Caco-2 (cell line): ENCODE measurements around the gene PTPRG. TPM values are rescaled to one million over a fixed set of nuclear protein-coding genes. Genes with fewer than 3 reads are reported as not detected.

Source experiments
- BruUV-seq: library from RNA; stranded (reverse); fragments of 400-500 nt; replicated peaks from 2 replicates; lab custom pipeline; 2021; lab: Mats Ljungman, UMichigan
- CTCF ChIA-PET: fragments of 300-600 bp; sonication (Branson Sonifier 250); formaldehyde crosslinking; loops from one replicate; lab custom pipeline; 2022; ENCODE audit warnings: antibody characterized with exemption; lab: Charles Lee
- POLR2A ChIA-PET: fragments of 300-600 bp; sonication (Branson Sonifier 250); formaldehyde crosslinking; loops from one replicate; lab custom pipeline; 2022; ENCODE audit warnings: antibody characterized with exemption; lab: Charles Lee
- DNase-seq, 2 experiments: peaks; one replicate each; pipeline versions ENCODE4 v3.0.0 to v3.0.0-alpha.2; 2020 to 2022
- H3K27me3 ChIP-seq: replicated peaks from 2 replicates; pipeline ENCODE4 v1.6.0; 2011; ENCODE audit warnings: low read length; ENCODE audit not compliant: control insufficient read depth, insufficient read depth
- H3K36me3 ChIP-seq: 2 replicates; pipeline ENCODE4 v1.5.1; 2011; ENCODE audit warnings: low read length; ENCODE audit not compliant: control insufficient read depth, insufficient read depth
- H3K4me1 ChIP-seq: fragments of 250-450 bp; sonication (Bioruptor Pico); 2 replicates; pipeline ENCODE4 v1.5.1; 2020; ENCODE audit warnings: mild to moderate bottlenecking
- H3K4me3 ChIP-seq: 2 replicates; pipeline ENCODE4 v1.5.1; 2011; ENCODE audit warnings: low read depth, mild to moderate bottlenecking, control low read depth, low read length
- H3K9me3 ChIP-seq: fragments of 250-450 bp; sonication (Bioruptor Pico); 2 replicates; pipeline ENCODE4 v1.5.1; 2020; ENCODE audit warnings: mild to moderate bottlenecking, moderate library complexity
- H3K27ac Mint-ChIP-seq: one replicate; pipeline ENCODE4 v1.8.0; 2022; ENCODE audit warnings: mixed read lengths; ENCODE audit not compliant: unreplicated experiment
- H3K27me3 Mint-ChIP-seq: one replicate; pipeline ENCODE4 v1.8.0; 2022; ENCODE audit warnings: mixed read lengths; ENCODE audit not compliant: insufficient read depth, unreplicated experiment
- H3K36me3 Mint-ChIP-seq: one replicate; pipeline ENCODE4 v1.8.0; 2022; ENCODE audit warnings: mild to moderate bottlenecking, mixed read lengths; ENCODE audit not compliant: insufficient read depth, unreplicated experiment
- H3K4me1 Mint-ChIP-seq: one replicate; pipeline ENCODE4 v1.8.0; 2022; ENCODE audit warnings: low read depth, mixed read lengths; ENCODE audit not compliant: unreplicated experiment
- H3K4me3 Mint-ChIP-seq: one replicate; pipeline ENCODE4 v1.8.0; 2022; ENCODE audit warnings: mild to moderate bottlenecking, moderate library complexity, mixed read lengths; ENCODE audit not compliant: unreplicated experiment
- H3K9me3 Mint-ChIP-seq: one replicate; pipeline ENCODE4 v1.8.0; 2022; ENCODE audit warnings: mixed read lengths; ENCODE audit not compliant: unreplicated experiment
- intact Hi-C: fragments of 100-400 bp; cut with micrococcal nuclease; formaldehyde crosslinking; loops from one replicate; pipeline ENCODE4 v1.10.0; 2022; ENCODE audit not compliant: unreplicated experiment
- total RNA-seq: library from RNA; stranded (reverse); gene quantifications from 2 replicates; pipeline ENCODE4 v1.2.3, GENCODE V29; 2022
- TF ChIP-seq, protein P1 (sequence below), 2 experiments: fragments of 200-600 bp in 1 of 2; IDR thresholded peaks; 1 replicate in 1 of 2; 2 replicates in 1 of 2; pipeline versions ENCODE4 v1.5.1 to v1.8.0; 2011 to 2022; ENCODE audit warnings: antibody characterized with exemption in 1 of 2, control low read depth in 1 of 2, inconsistent platforms in 1 of 2, low read depth in 1 of 2, low read length in 1 of 2, mild to moderate bottlenecking in 1 of 2, moderate library complexity in 1 of 2; ENCODE audit not compliant: insufficient read depth in 1 of 2, severe bottlenecking in 1 of 2, unreplicated experiment in 1 of 2

PTPRG gene
- total RNA-seq, 1 experiment from 2014 or later = 46.4 TPM

DNA sequence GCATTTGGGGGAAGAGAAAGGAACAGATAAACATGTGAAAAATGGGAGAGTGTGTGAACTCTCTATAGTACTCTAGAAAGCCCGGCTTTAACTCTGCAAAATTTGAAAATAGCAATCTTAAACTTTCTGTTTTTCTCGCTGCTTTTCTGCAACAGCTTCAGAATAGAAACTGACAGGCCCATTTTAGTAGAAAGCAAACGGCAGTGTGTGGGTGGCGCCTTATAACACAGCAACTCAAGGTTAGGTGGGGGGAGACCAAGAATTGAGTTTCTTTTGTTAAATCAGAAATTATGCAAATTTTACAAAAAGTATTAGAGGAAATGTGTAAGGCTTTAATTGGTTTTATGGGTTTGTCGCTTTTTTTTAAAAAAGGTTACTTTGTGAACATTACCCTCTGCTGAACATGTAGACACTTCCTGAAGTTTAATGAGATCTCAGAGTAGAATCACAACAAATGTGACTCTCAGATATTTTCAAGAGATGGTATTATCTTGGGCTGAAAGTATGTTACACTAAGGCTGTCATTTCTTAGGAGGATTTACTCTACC, 107.0 kb downstream of the PTPRG start:
- no peak for DNase-seq
- no peaks in the 10 kb centered on the region for H3K9me3 ChIP-seq
- H3K4me1 ChIP-seq = peaks cover 14% of the 10 kb centered on the region; the same call in 1 of the 2 replicates
- no peak overlapping the region for H3K27ac Mint-ChIP-seq
- no TSS peak for BruUV-seq
- H3K27me3 ChIP-seq = no peaks in the 10 kb centered on the region
- intact Hi-C loops = no loop called here
- no peaks in the 10 kb centered on the region for H3K36me3 ChIP-seq
- CTCF ChIA-PET = no interaction called here
- H3K36me3 Mint-ChIP-seq = no peaks in the 10 kb centered on the region
- H3K4me3 ChIP-seq = no peak overlapping the region
- H3K4me3 Mint-ChIP-seq = no peak overlapping the region
- H3K9me3 Mint-ChIP-seq = no peaks in the 10 kb centered on the region
- peaks cover 8% of the 10 kb centered on the region for H3K4me1 Mint-ChIP-seq
- POLR2A ChIA-PET = no interaction called here
- no peaks in the 10 kb centered on the region for H3K27me3 Mint-ChIP-seq
- TF ChIP-seq, protein P1, sequence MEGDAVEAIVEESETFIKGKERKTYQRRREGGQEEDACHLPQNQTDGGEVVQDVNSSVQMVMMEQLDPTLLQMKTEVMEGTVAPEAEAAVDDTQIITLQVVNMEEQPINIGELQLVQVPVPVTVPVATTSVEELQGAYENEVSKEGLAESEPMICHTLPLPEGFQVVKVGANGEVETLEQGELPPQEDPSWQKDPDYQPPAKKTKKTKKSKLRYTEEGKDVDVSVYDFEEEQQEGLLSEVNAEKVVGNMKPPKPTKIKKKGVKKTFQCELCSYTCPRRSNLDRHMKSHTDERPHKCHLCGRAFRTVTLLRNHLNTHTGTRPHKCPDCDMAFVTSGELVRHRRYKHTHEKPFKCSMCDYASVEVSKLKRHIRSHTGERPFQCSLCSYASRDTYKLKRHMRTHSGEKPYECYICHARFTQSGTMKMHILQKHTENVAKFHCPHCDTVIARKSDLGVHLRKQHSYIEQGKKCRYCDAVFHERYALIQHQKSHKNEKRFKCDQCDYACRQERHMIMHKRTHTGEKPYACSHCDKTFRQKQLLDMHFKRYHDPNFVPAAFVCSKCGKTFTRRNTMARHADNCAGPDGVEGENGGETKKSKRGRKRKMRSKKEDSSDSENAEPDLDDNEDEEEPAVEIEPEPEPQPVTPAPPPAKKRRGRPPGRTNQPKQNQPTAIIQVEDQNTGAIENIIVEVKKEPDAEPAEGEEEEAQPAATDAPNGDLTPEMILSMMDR (IDR thresholded peaks at IDR 0.05; ENCODE audit: insufficient read depth in 1 of 2, low read depth in 1 of 2, low read length in 1 of 2, severe bottlenecking in 1 of 2, unreplicated experiment in 1 of 2) = no peak

DNA sequence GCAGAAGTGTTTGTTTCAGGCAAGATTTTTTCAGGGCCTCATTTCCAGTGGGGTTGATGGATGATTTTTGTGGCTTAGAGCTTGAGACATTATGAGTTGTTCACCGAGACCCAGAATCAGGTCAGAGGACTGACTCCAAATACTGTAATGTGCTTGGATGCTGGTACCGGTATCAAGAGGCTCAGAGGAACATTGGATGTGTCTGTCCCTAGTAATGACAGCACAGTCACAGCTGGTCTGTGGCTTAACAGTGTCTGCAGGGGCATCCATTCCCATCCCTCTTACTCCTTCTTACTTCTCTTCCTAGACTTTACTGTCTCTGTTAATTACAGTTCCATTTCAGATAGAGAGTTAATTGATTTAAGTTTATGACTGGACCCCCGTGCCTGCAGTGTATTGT, 107.8 kb downstream of the PTPRG start:
- Histone ChIP-seq H3K36me3 (no peaks in the 10 kb centered on the region), H3K27me3 (no peaks in the 10 kb centered on the region), H3K9me3 (no peaks in the 10 kb centered on the region), H3K4me3 (no peak overlapping the region), H3K4me1 (peaks cover 9% of the 10 kb centered on the region; the same call in 1 of the 2 replicates)
- ChIA-PET POLR2A (no interaction called here), CTCF (no interaction called here)
- intact Hi-C loops = no loop called here
- DNase-seq = no peak
- Mint-ChIP-seq H3K36me3 (no peaks in the 10 kb centered on the region), H3K27me3 (no peaks in the 10 kb centered on the region), H3K4me1 (peaks cover 8% of the 10 kb centered on the region), H3K27ac (peak overlapping the region; percentile 44), H3K9me3 (no peaks in the 10 kb centered on the region), H3K4me3 (no peak overlapping the region)
- TF ChIP-seq, protein P1 (IDR thresholded peaks at IDR 0.05; ENCODE audit: insufficient read depth in 1 of 2, low read depth in 1 of 2, low read length in 1 of 2, severe bottlenecking in 1 of 2, unreplicated experiment in 1 of 2) = no peak
- no TSS peak for BruUV-seq

DNA sequence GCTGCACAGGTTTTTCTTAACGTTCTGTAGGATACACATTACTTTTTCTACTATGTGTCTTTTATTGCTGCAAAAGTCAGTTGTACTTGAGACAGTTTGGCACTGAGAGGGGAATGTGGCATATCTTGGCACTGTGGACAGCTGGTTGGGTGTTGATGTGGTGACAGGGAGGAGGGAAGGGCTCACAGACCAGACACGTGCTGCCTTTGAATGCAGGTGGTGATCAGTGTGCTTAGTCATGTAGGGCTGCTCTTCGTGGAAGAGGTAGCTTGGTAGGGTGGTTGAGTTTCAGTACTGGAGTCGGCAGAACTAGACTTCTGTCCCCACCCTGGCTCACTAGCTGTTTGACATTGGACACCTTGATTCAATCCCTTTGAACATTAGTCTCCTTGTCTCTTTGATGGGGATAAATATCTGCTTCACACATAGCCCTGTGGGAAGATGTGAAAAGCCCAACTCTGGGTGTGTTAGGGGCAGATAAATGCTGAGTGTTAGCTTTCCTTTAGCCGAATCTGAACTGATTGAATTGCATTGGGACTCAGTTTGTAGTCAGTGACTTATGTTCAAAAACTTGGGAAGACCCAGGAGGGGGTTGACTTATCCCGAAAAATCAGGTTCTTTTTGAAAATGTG, 108.4 kb downstream of the PTPRG start:
- H3K9me3 ChIP-seq = no peaks in the 10 kb centered on the region
- H3K27ac Mint-ChIP-seq = peak overlapping the region; percentile 44
- no peaks in the 10 kb centered on the region for H3K27me3 ChIP-seq
- H3K9me3 Mint-ChIP-seq = no peaks in the 10 kb centered on the region
- no peak overlapping the region for H3K4me3 ChIP-seq
- no peaks in the 10 kb centered on the region for H3K36me3 ChIP-seq
- peaks cover 9% of the 10 kb centered on the region; the same call in 1 of the 2 replicates for H3K4me1 ChIP-seq
- intact Hi-C loops = no loop called here
- no peaks in the 10 kb centered on the region for H3K27me3 Mint-ChIP-seq
- BruUV-seq = no TSS peak
- no peak for DNase-seq
- POLR2A ChIA-PET = no interaction called here
- H3K4me1 Mint-ChIP-seq = peaks cover 8% of the 10 kb centered on the region
- CTCF ChIA-PET = no interaction called here
- H3K4me3 Mint-ChIP-seq = no peak overlapping the region
- no peaks in the 10 kb centered on the region for H3K36me3 Mint-ChIP-seq
- TF ChIP-seq, protein P1 (IDR thresholded peaks at IDR 0.05; ENCODE audit: insufficient read depth in 1 of 2, low read depth in 1 of 2, low read length in 1 of 2, severe bottlenecking in 1 of 2, unreplicated experiment in 1 of 2) = no peak
